Endothelial cell of umbilical vein (primary cell): ENCODE measurements around the gene FHDC1. TPM values are rescaled to one million over a fixed set of nuclear protein-coding genes. Genes with fewer than 3 reads are reported as not detected.

ENCODE experiments used
- BruUV-seq: library from RNA; stranded (reverse); fragments of 400-500 nt; replicated peaks from 2 replicates; lab custom pipeline; 2021; lab: Mats Ljungman, UMichigan
- CTCF ChIA-PET: fragments of 300-600, 350-600 bp; sonication (Branson Sonifier 250); formaldehyde crosslinking; loops from one replicate; lab custom pipeline; 2021; ENCODE audit warnings: antibody characterized with exemption, inconsistent platforms; lab: Charles Lee
- POLR2A ChIA-PET: fragments of 300-600, 350-600 bp; sonication (Branson Sonifier 250); formaldehyde crosslinking; loops from one replicate; lab custom pipeline; 2021; ENCODE audit warnings: antibody characterized with exemption, inconsistent platforms; lab: Charles Lee
- DNase-seq: peaks from one replicate; pipeline ENCODE4 v3.0.0-alpha.2; 2011; ENCODE audit warnings: low read depth, low spot score
- FAIRE-seq: peaks from 2 replicates; lab custom pipeline; 2011; peaks lifted over from hg19 to GRCh38; lab: Jason Lieb, UNC
- H2AFZ ChIP-seq: 2 replicates; pipeline ENCODE4 v1.6.0; 2012; ENCODE audit warnings: low read depth, low read length, control low read depth, inconsistent platforms
- H3K27ac ChIP-seq: 2 replicates; pipeline ENCODE4 v1.5.1; 2011; ENCODE audit warnings: low read depth, mild to moderate bottlenecking, control low read depth, low read length, moderate library complexity; ENCODE audit not compliant: insufficient read depth
- H3K27me3 ChIP-seq, 2 experiments: 2 replicates each; pipeline versions ENCODE4 v1.6.0 to v1.6.1; 2011; ENCODE audit warnings: low read length in 2 of 2, mixed read lengths in 1 of 2; ENCODE audit not compliant: control insufficient read depth in 2 of 2, insufficient read depth in 2 of 2
- H3K36me3 ChIP-seq, 2 experiments: 2 replicates in 1 of 2; 3 replicates in 1 of 2; pipeline ENCODE4 v1.5.1; 2011; ENCODE audit warnings: low read length in 2 of 2, mild to moderate bottlenecking in 1 of 2, moderate library complexity in 1 of 2; ENCODE audit not compliant: control insufficient read depth in 2 of 2, insufficient read depth in 2 of 2; ENCODE audit errors: extremely low read depth in 1 of 2
- H3K4me1 ChIP-seq: 3 replicates; pipeline ENCODE4 v1.5.1; 2011; ENCODE audit warnings: mild to moderate bottlenecking, low read length; ENCODE audit not compliant: control insufficient read depth, insufficient read depth; ENCODE audit errors: extremely low read depth
- H3K4me2 ChIP-seq: 2 replicates; pipeline ENCODE4 v1.6.1; 2011; ENCODE audit warnings: low read length, control low read depth, mixed read lengths; ENCODE audit not compliant: insufficient read depth
- H3K4me3 ChIP-seq, 3 experiments: fragments of 200-600 bp in 1 of 3; sonication (generic), shearing (Covaris generic) in 1 of 3; replicated peaks in 1 of 3; 2 replicates each; pipeline ENCODE4 v1.5.1; 2011 to 2016; ENCODE audit warnings: control low read depth in 3 of 3, low read length in 3 of 3, mild to moderate bottlenecking in 2 of 3, inconsistent platforms in 1 of 3, low read depth in 1 of 3, moderate library complexity in 1 of 3; ENCODE audit not compliant: insufficient read depth in 1 of 3
- H3K79me2 ChIP-seq: 2 replicates; pipeline ENCODE4 v1.6.0; 2012; ENCODE audit warnings: low read length, inconsistent platforms; ENCODE audit not compliant: control insufficient read depth, insufficient read depth
- H3K9ac ChIP-seq: replicated peaks from 2 replicates; pipeline ENCODE3; 2011; ENCODE audit warnings: low read length, control low read depth; ENCODE audit not compliant: insufficient read depth; ENCODE audit errors: extremely low read depth
- H3K9me1 ChIP-seq: replicated peaks from 3 replicates; pipeline ENCODE4 v1.6.0; 2011; ENCODE audit warnings: mild to moderate bottlenecking, low read length; ENCODE audit not compliant: control insufficient read depth, insufficient read depth; ENCODE audit errors: extremely low read depth
- H3K9me3 ChIP-seq: replicated peaks from 2 replicates; pipeline ENCODE4 v1.5.1; 2012; ENCODE audit warnings: low read length, inconsistent platforms; ENCODE audit not compliant: control insufficient read depth, insufficient read depth
- H4K20me1 ChIP-seq: replicated peaks from 2 replicates; pipeline ENCODE3; 2011; ENCODE audit warnings: mild to moderate bottlenecking, low read length; ENCODE audit not compliant: control insufficient read depth, insufficient read depth; ENCODE audit errors: extremely low read depth
- EZH2 ChIP-seq: IDR thresholded peaks from 2 replicates; pipeline ENCODE4 v1.6.1; 2012; ENCODE audit warnings: borderline replicate concordance, low read depth, mild to moderate bottlenecking, moderate library complexity, low read length, inconsistent platforms; ENCODE audit not compliant: severe bottlenecking
- FOS ChIP-seq: IDR thresholded peaks from 2 replicates; pipeline ENCODE4 v1.6.1; 2011; ENCODE audit warnings: mild to moderate bottlenecking, low read length, moderate library complexity, borderline replicate concordance; ENCODE audit not compliant: insufficient read depth
- GATA2 ChIP-seq: IDR thresholded peaks from 2 replicates; pipeline ENCODE4 v1.7.0; 2011; ENCODE audit warnings: low read depth, mild to moderate bottlenecking, moderate library complexity, mixed read lengths, low read length; ENCODE audit not compliant: insufficient read length, insufficient read depth
- JUN ChIP-seq: IDR thresholded peaks from 2 replicates; pipeline ENCODE4 v1.6.1; 2011; ENCODE audit warnings: borderline replicate concordance, low read depth; ENCODE audit not compliant: insufficient read length, insufficient read depth
- MYC ChIP-seq: IDR thresholded peaks from one replicate; pipeline ENCODE4 v1.6.1; 2011; ENCODE audit warnings: mild to moderate bottlenecking, low read depth, low read length
- POLR2A ChIP-seq: IDR thresholded peaks from 2 replicates; pipeline ENCODE4 v1.6.1; 2012; ENCODE audit warnings: low read depth, mild to moderate bottlenecking, control low read depth, low read length
- POLR2AphosphoS5 ChIP-seq: IDR thresholded peaks from 2 replicates; pipeline ENCODE4 v1.6.1; 2012; ENCODE audit warnings: low read depth, mild to moderate bottlenecking, control low read depth, low read length, moderate library complexity; ENCODE audit not compliant: insufficient read depth
- dilution Hi-C: fragments of 300-500 bp; cut with MboI; formaldehyde crosslinking; loops from one replicate; pipeline ENCODE4 v1.15.0; 2019; ENCODE audit warnings: low sequenced_read_pairs; ENCODE audit not compliant: extremely low pct_ligation_motif_present
- intact Hi-C: fragments of 100-400 bp; cut with micrococcal nuclease; formaldehyde crosslinking; loops from one replicate; pipeline ENCODE4 v1.10.0; 2022
- polyA plus RNA-seq, 4 experiments: library from polyadenylated mRNA; depleted of rRNA in 3 of 4; stranded (reverse) in 3 of 4; unstranded in 1 of 4; fragments of >200 nt; gene quantifications; 2 replicates each; pipeline versions ENCODE4 v1.2.1 to v1.2.3, GENCODE V29; 2011 to 2012; ENCODE audit warnings: missing spikeins in 1 of 4
- total RNA-seq: library from RNA; stranded (reverse); gene quantifications from 2 replicates; pipeline ENCODE4 v1.2.3, GENCODE V29; 2021
- TF ChIP-seq, protein P1 (sequence below), 2 donors: IDR thresholded peaks; 1 replicate in 1 of 2; 2 replicates in 1 of 2; pipeline ENCODE4 v1.5.1; 2011; ENCODE audit warnings: low read length in 2 of 2, mild to moderate bottlenecking in 2 of 2, moderate library complexity in 2 of 2, control low read depth in 1 of 2, inconsistent platforms in 1 of 2, low read depth in 1 of 2; ENCODE audit not compliant: insufficient read depth in 1 of 2; ENCODE audit errors: extremely low read depth in 1 of 2
- TF ChIP-seq, protein P2 (sequence below): IDR thresholded peaks from 2 replicates; pipeline ENCODE4 v1.6.1; 2011; ENCODE audit not compliant: insufficient read depth, insufficient read length

The FHDC1 gene
- total and polyA plus RNA-seq, 2 donors (not counting 3 experiments of a cell fraction or from before 2014, with no cell fraction given), result 0.03 to 0.18 TPM

DNA sequence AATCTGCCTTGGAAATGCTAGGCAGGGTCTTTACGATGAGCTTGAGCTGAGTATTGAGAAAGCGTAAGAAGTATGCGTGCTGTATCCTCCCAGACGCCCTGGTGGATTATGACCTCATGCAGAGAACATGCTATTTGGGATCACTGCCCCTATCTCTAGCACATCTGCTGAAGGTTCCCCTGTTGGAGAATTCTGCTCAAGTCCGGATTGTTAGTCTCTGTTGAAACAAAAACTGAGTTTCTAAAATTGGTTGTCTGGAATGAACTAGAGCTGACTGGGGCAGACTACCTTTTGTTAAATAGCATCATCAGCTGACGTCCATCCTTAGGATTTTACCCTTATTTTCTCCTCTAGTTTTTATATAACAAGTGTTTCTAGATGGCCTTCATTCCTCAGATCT, 7.5 kb downstream of the FHDC1 start:
- no peak overlapping the region for H2AFZ ChIP-seq
- no peaks in the 10 kb centered on the region for H3K9me1 ChIP-seq
- no peaks in the 10 kb centered on the region for H3K36me3 ChIP-seq
- H4K20me1 ChIP-seq, result no peaks in the 10 kb centered on the region
- TF ChIP-seq POLR2A (no peak), FOS (no peak), JUN (no peak), POLR2AphosphoS5 (no peak), GATA2 (no peak), EZH2 (no peak), MYC (no peak)
- TF ChIP-seq, protein P1, sequence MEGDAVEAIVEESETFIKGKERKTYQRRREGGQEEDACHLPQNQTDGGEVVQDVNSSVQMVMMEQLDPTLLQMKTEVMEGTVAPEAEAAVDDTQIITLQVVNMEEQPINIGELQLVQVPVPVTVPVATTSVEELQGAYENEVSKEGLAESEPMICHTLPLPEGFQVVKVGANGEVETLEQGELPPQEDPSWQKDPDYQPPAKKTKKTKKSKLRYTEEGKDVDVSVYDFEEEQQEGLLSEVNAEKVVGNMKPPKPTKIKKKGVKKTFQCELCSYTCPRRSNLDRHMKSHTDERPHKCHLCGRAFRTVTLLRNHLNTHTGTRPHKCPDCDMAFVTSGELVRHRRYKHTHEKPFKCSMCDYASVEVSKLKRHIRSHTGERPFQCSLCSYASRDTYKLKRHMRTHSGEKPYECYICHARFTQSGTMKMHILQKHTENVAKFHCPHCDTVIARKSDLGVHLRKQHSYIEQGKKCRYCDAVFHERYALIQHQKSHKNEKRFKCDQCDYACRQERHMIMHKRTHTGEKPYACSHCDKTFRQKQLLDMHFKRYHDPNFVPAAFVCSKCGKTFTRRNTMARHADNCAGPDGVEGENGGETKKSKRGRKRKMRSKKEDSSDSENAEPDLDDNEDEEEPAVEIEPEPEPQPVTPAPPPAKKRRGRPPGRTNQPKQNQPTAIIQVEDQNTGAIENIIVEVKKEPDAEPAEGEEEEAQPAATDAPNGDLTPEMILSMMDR (IDR thresholded peaks at IDR 0.05; ENCODE audit: extremely low read depth in 1 of 2, insufficient read depth in 1 of 2, low read depth in 1 of 2, low read length in 2 of 2), result no peak
- TF ChIP-seq, protein P2, sequence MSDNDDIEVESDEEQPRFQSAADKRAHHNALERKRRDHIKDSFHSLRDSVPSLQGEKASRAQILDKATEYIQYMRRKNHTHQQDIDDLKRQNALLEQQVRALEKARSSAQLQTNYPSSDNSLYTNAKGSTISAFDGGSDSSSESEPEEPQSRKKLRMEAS, result no peak
- peaks cover 33 to 41% of the 10 kb centered on the region in 2 experiments for H3K27me3 ChIP-seq
- H3K9me3 ChIP-seq, result no peaks in the 10 kb centered on the region
- DNase-seq (no peak), FAIRE-seq (no peak)
- no peak overlapping the region for H3K27ac ChIP-seq
- H3K4me1 ChIP-seq, result no peaks in the 10 kb centered on the region
- ChIA-PET CTCF (interaction anchor here (1.0 kb wide), 2 partner anchors 11 to 13 kb away, joined by 3 read pairs; no protein-coding TSS in a partner anchor), POLR2A (no interaction called here)
- no peak overlapping the region for H3K9ac ChIP-seq
- intact Hi-C loops, result no loop called here
- BruUV-seq, result no TSS peak
- no peaks in the 10 kb centered on the region for H3K79me2 ChIP-seq
- no peak overlapping the region for H3K4me2 ChIP-seq
- dilution Hi-C loops, result no loop called here
- H3K4me3 ChIP-seq, result no peak overlapping the region
